SK-N-SH (cell line): ENCODE results near the gene SLC49A3. TPM values are rescaled to one million over a fixed set of nuclear protein-coding genes. Genes with fewer than 3 reads are reported as not detected.

Source experiments
- CTCF ChIA-PET: fragments of 300-600, 350-600 bp; formaldehyde crosslinking; extraction: SDS; loops from one replicate; lab custom pipeline; 2021; lab: Yijun Ruan, JAX
- POLR2A ChIA-PET: fragments of 350-600 bp; sonication (Branson Sonifier 250); formaldehyde crosslinking; extraction: SDS; loops from one replicate; lab custom pipeline; 2020; ENCODE audit warnings: antibody characterized with exemption, inconsistent platforms; lab: Yijun Ruan, JAX
- DNase-seq: peaks from one replicate; pipeline ENCODE4 v3.0.0; 2012
- H2AFZ ChIP-seq: fragments of 200-600 bp; sonication (generic); 2 replicates; pipeline ENCODE4 v1.8.1; 2016; ENCODE audit warnings: antibody characterized with exemption, mild to moderate bottlenecking, low read depth
- H3F3A ChIP-seq: fragments of 200-600 bp; sonication (generic); replicated peaks from 2 replicates; pipeline ENCODE3; 2016; ENCODE audit warnings: antibody characterized with exemption, mild to moderate bottlenecking; ENCODE audit not compliant: insufficient read depth
- H3K27ac ChIP-seq, 2 experiments: fragments of 200-500 bp in 1 of 2; fragments of 200-600 bp in 1 of 2; sonication (Bioruptor generic) in 1 of 2; sonication (generic), shearing (Covaris generic) in 1 of 2; 2 replicates each; pipeline versions ENCODE4 v1.5.1 to v1.6.1; 2014 to 2016; ENCODE audit warnings: low read depth in 2 of 2, inconsistent platforms in 1 of 2, low read length in 1 of 2, mild to moderate bottlenecking in 1 of 2, mixed read lengths in 1 of 2
- H3K27me3 ChIP-seq: fragments of 200-600 bp; sonication (generic), shearing (Covaris generic); 2 replicates; pipeline ENCODE4 v1.6.1; 2016; ENCODE audit warnings: mixed run types; ENCODE audit not compliant: insufficient read depth
- H3K36me3 ChIP-seq, 2 experiments: fragments of 200-500 bp in 1 of 2; fragments of 200-600 bp in 1 of 2; sonication (Bioruptor generic) in 1 of 2; sonication (generic) in 1 of 2; replicated peaks in 1 of 2; 2 replicates each; pipeline versions ENCODE3 to v1.5.1; 2014 to 2016; ENCODE audit warnings: low read length in 1 of 2, mild to moderate bottlenecking in 1 of 2; ENCODE audit not compliant: insufficient read depth in 2 of 2, control insufficient read depth in 1 of 2
- H3K4me1 ChIP-seq, 2 experiments: fragments of 200-500 bp in 1 of 2; fragments of 200-600 bp in 1 of 2; sonication (Bioruptor generic) in 1 of 2; sonication (generic), shearing (Covaris generic) in 1 of 2; 2 replicates each; pipeline versions ENCODE4 v1.5.1 to v1.6.1; 2014 to 2016; ENCODE audit warnings: low read depth in 1 of 2, low read length in 1 of 2, mixed run types in 1 of 2; ENCODE audit not compliant: insufficient read depth in 2 of 2, control insufficient read depth in 1 of 2
- H3K4me2 ChIP-seq: fragments of 200-600 bp; sonication (generic), shearing (Covaris generic); 2 replicates; pipeline ENCODE4 v1.6.1; 2017; ENCODE audit warnings: mixed run types
- H3K4me3 ChIP-seq, 2 experiments: fragments of 200-500 bp in 1 of 2; fragments of 200-600 bp in 1 of 2; sonication (Bioruptor generic) in 1 of 2; sonication (generic), shearing (Covaris generic) in 1 of 2; 2 replicates each; pipeline versions ENCODE4 v1.5.1 to v1.8.1; 2014 to 2016; ENCODE audit warnings: low read depth in 2 of 2, inconsistent platforms in 1 of 2, low read length in 1 of 2, mild to moderate bottlenecking in 1 of 2, mixed read lengths in 1 of 2, moderate library complexity in 1 of 2
- H3K79me2 ChIP-seq: fragments of 200-600 bp; sonication (generic); 2 replicates; pipeline ENCODE4 v1.8.1; 2017; ENCODE audit warnings: mild to moderate bottlenecking; ENCODE audit not compliant: insufficient read depth
- H3K9ac ChIP-seq: fragments of 200-600 bp; sonication (generic); 2 replicates; pipeline ENCODE4 v1.6.1; 2017; ENCODE audit warnings: mixed run types
- H3K9me2 ChIP-seq: fragments of 200-600 bp; sonication (generic); 2 replicates; pipeline ENCODE4 v1.6.1; 2017; ENCODE audit warnings: mixed run types
- H3K9me3 ChIP-seq: fragments of 200-600 bp; sonication (generic); 2 replicates; pipeline ENCODE4 v1.6.1; 2017; ENCODE audit warnings: mixed run types, mild to moderate bottlenecking, moderate library complexity
- H4K20me1 ChIP-seq: fragments of 200-600 bp; sonication (generic); 2 replicates; pipeline ENCODE4 v1.6.1; 2017; ENCODE audit warnings: mild to moderate bottlenecking, mixed run types; ENCODE audit not compliant: insufficient read depth
- CHD2 ChIP-seq: fragments of 150-350 bp; IDR thresholded peaks from 2 replicates; pipeline ENCODE4 v1.6.1; 2018; ENCODE audit warnings: low read length; ENCODE audit not compliant: partially characterized antibody
- FOSL2 ChIP-seq: IDR thresholded peaks from 2 replicates; pipeline ENCODE4 v1.4.0; 2012; ENCODE audit warnings: low read depth, mild to moderate bottlenecking, moderate library complexity, borderline replicate concordance
- FOXJ3 ChIP-seq: sonication (generic); formaldehyde crosslinking; IDR thresholded peaks from 2 replicates; pipeline ENCODE4 v1.5.1; 2020; ENCODE audit warnings: mild to moderate bottlenecking, missing genetic modification reagents
- GATA2 ChIP-seq: sonication (generic); formaldehyde crosslinking; IDR thresholded peaks from 2 replicates; pipeline ENCODE4 v1.5.0; 2020; ENCODE audit warnings: mild to moderate bottlenecking, missing genetic modification reagents
- MXI1 ChIP-seq: IDR thresholded peaks from 2 replicates; pipeline ENCODE4 v1.6.1; 2012; ENCODE audit warnings: mild to moderate bottlenecking, low read depth, low read length, improper control_type of control experiment
- RAD21 ChIP-seq: IDR thresholded peaks from 2 replicates; pipeline ENCODE4 v1.6.1; 2012; ENCODE audit warnings: mild to moderate bottlenecking, low read length
- RXRA ChIP-seq: IDR thresholded peaks from 2 replicates; pipeline ENCODE4 v1.4.0; 2012; ENCODE audit warnings: low read depth, mild to moderate bottlenecking, borderline replicate concordance
- SMC3 ChIP-seq: IDR thresholded peaks from 2 replicates; pipeline ENCODE4 v1.6.1; 2012; ENCODE audit warnings: low read depth, low read length, improper control_type of control experiment
- TAF1 ChIP-seq: IDR thresholded peaks from 2 replicates; pipeline ENCODE4 v1.6.1; 2012; ENCODE audit warnings: low read depth, mild to moderate bottlenecking, low read length, moderate library complexity, borderline replicate concordance
- TCF12 ChIP-seq: IDR thresholded peaks from 2 replicates; pipeline ENCODE4 v1.4.0; 2012
- TEAD4 ChIP-seq: IDR thresholded peaks from 2 replicates; pipeline ENCODE4 v1.4.0; 2012; ENCODE audit warnings: mild to moderate bottlenecking, borderline replicate concordance; ENCODE audit not compliant: insufficient read depth
- WGBS: methylation state at CpG from one replicate; pipeline ENCODE4 v1.1.6; 2017; ENCODE audit warnings: low lambda C conversion rate; 5-methylcytosine and 5-hydroxymethylcytosine counted together
- polyA plus RNA-seq, 3 experiments: library from polyadenylated mRNA; depleted of rRNA; stranded (reverse); fragments of >200 nt; gene quantifications; 2 replicates each; pipeline ENCODE4 v1.2.3, GENCODE V29; 2012
- TF ChIP-seq, protein P1 (sequence below): IDR thresholded peaks from 2 replicates; pipeline ENCODE4 v1.4.0; 2012; ENCODE audit warnings: low read depth, borderline replicate concordance
- TF ChIP-seq, protein P2 (sequence below): fragments of 150-350 bp; IDR thresholded peaks from 2 replicates; pipeline ENCODE4 v1.6.1; 2016; ENCODE audit warnings: mild to moderate bottlenecking, low read depth, low read length
- TF ChIP-seq, protein P3 (sequence below): IDR thresholded peaks from 2 replicates; pipeline ENCODE4 v1.4.0; 2012; ENCODE audit warnings: low read depth
- TF ChIP-seq, protein P4 (sequence below): fragments of 200-600 bp; sonication (generic); IDR thresholded peaks from 2 replicates; pipeline ENCODE4 v1.6.1; 2017; ENCODE audit warnings: antibody characterized with exemption, mild to moderate bottlenecking, moderate library complexity

The SLC49A3 gene
- polyA plus RNA-seq, 1 of the 3 experiments (the other 2 are of a cell fraction), result 0.05 TPM

DNA sequence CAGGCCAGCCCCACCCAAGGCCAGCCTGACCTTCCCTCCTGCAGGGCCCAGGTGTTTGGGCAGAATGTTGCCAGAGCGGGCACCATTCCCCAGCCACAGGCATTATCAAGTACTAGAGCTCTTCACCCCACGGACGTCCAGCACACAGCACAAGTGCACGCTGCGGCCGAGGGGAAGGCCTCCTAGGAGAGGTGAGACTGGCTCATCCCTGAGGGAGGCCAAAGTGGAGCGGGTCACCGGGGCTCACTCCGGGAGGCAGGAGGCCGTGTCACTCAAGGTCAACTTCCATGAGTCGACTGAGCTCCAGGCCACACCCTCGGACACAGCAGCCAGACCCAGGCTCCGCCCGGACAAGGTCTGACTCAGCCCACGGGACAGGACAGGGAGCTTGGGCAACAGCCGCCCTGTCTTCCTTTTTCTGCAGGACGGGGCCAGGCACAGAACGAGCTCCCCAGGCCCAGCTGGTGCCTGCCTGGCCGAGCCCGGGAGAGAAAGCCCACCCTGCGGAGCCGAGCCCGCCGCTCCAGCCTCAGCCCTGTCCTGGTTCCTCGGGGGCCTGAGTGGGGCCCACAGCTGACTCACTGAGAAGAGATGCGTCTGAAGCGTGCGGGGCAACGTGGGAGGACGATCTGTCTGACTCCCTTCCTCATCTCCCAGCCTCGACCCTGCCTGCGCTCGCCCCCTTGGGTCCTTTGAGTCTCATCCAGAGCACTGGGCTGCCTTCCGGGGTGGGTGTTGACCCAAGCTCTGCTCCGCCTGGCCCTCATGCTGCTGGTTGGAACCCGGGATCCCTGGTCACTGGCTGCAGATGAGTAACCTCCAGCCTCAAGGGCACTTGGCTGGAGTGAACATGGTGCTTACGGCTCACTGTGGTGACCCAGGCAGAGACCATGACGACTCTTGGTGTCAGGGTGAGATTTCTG, 1.6 kb downstream of the SLC49A3 start (continued):
- TF ChIP-seq RXRA (no peak), RAD21 (no peak), FOSL2 (peak; percentile 62; the same call in 1 of the 2 replicates), GATA2 (CRISPR knock-in tag) (no peak), TEAD4 (no peak), TCF12 (no peak), CHD2 (no peak)
- TF ChIP-seq, protein P1, sequence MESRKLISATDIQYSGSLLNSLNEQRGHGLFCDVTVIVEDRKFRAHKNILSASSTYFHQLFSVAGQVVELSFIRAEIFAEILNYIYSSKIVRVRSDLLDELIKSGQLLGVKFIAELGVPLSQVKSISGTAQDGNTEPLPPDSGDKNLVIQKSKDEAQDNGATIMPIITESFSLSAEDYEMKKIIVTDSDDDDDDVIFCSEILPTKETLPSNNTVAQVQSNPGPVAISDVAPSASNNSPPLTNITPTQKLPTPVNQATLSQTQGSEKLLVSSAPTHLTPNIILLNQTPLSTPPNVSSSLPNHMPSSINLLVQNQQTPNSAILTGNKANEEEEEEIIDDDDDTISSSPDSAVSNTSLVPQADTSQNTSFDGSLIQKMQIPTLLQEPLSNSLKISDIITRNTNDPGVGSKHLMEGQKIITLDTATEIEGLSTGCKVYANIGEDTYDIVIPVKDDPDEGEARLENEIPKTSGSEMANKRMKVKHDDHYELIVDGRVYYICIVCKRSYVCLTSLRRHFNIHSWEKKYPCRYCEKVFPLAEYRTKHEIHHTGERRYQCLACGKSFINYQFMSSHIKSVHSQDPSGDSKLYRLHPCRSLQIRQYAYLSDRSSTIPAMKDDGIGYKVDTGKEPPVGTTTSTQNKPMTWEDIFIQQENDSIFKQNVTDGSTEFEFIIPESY, result no peak
- TF ChIP-seq, protein P2, sequence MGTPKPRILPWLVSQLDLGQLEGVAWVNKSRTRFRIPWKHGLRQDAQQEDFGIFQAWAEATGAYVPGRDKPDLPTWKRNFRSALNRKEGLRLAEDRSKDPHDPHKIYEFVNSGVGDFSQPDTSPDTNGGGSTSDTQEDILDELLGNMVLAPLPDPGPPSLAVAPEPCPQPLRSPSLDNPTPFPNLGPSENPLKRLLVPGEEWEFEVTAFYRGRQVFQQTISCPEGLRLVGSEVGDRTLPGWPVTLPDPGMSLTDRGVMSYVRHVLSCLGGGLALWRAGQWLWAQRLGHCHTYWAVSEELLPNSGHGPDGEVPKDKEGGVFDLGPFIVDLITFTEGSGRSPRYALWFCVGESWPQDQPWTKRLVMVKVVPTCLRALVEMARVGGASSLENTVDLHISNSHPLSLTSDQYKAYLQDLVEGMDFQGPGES, result no peak

DNA sequence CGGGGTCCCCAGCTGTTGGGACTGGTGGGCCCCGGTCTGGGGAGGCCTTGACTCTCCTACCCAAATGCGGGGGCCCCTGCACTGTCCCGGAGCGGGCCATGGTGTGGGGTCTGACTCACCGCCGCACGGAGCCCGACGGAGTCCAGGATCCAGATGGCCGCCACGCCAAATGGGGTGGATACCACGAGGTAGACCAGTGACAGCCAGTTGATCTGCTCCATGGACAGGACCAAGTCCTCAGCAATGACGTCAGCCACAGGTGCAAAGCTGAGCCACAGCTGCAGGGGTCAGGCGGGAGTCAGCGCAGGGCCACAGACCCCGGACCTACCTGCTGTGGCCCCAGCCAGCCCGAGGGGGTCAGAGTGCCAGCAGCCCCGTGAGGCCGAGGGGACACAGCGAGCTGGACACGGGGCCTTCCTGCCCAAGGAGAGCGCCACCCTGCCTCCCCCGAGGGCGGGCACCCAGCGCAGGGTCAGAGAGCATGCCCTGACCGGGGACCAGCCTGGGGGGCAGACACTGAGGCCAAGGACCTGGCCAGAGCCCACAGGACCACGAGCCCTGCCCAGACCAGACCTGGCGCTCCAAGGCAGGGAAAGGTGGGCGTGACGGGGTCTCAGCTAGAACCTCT, 2.4 kb downstream of the SLC49A3 start:
- CTCF ChIA-PET, result interaction anchor here (1.3 to 1.6 kb wide), 2 partner anchors 56 to 301 kb away, joined by 4 to 5 read pairs; partner anchors contain the start of gene IDUA
- Histone ChIP-seq H3K27ac (peak overlapping the region in 1 of 2 experiments; percentile 77; a peak in 1 of 4 replicates), H3K4me2 (no peak overlapping the region; the same call in 1 of the 2 replicates), H2AFZ (no peak overlapping the region), H3K27me3 (no peaks in the 10 kb centered on the region), H3K36me3 (no peaks in the 10 kb centered on the region), H4K20me1 (no peaks in the 10 kb centered on the region), H3F3A (peaks cover 11% of the 10 kb centered on the region), H3K79me2 (no peaks in the 10 kb centered on the region), H3K9me3 (no peaks in the 10 kb centered on the region), H3K4me1 (peaks cover 13 to 27% of the 10 kb centered on the region in 2 experiments; a peak in 3 of 4 replicates), H3K9me2 (no peaks in the 10 kb centered on the region), H3K9ac (no peak overlapping the region), H3K4me3 (no peak overlapping the region)
- TF ChIP-seq, protein P1, result no peak
- TF ChIP-seq GATA2 (CRISPR knock-in tag) (no peak), FOXJ3 (no peak), TAF1 (no peak), FOSL2 (no peak), SMC3 (no peak), MXI1 (no peak)
- TF ChIP-seq, protein P3, sequence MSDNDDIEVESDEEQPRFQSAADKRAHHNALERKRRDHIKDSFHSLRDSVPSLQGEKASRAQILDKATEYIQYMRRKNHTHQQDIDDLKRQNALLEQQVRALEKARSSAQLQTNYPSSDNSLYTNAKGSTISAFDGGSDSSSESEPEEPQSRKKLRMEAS, result no peak
- TF ChIP-seq, protein P4, sequence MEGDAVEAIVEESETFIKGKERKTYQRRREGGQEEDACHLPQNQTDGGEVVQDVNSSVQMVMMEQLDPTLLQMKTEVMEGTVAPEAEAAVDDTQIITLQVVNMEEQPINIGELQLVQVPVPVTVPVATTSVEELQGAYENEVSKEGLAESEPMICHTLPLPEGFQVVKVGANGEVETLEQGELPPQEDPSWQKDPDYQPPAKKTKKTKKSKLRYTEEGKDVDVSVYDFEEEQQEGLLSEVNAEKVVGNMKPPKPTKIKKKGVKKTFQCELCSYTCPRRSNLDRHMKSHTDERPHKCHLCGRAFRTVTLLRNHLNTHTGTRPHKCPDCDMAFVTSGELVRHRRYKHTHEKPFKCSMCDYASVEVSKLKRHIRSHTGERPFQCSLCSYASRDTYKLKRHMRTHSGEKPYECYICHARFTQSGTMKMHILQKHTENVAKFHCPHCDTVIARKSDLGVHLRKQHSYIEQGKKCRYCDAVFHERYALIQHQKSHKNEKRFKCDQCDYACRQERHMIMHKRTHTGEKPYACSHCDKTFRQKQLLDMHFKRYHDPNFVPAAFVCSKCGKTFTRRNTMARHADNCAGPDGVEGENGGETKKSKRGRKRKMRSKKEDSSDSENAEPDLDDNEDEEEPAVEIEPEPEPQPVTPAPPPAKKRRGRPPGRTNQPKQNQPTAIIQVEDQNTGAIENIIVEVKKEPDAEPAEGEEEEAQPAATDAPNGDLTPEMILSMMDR, result no peak
- POLR2A ChIA-PET, result interaction anchor here (1.2 kb wide), 1 partner anchor 17 kb away, joined by 3 read pairs; no protein-coding TSS in a partner anchor
- 92% methylated on average over 16 of the region's 31 CpGs for WGBS
- no peak for DNase-seq
